GM10266 (cell line): ENCODE results near the gene SAE1.

ENCODE experiments used
- DNase-seq: peaks from one replicate; pipeline ENCODE4 v3.0.0; 2012; ENCODE audit errors: extremely low spot score
- TF ChIP-seq, protein P1 (sequence below): IDR thresholded peaks from 2 replicates; pipeline ENCODE4 v1.5.1; 2012; ENCODE audit warnings: mild to moderate bottlenecking, low read depth; ENCODE audit not compliant: control insufficient read depth, insufficient read depth; ENCODE audit errors: missing control alignments

SAE1 gene

DNA sequence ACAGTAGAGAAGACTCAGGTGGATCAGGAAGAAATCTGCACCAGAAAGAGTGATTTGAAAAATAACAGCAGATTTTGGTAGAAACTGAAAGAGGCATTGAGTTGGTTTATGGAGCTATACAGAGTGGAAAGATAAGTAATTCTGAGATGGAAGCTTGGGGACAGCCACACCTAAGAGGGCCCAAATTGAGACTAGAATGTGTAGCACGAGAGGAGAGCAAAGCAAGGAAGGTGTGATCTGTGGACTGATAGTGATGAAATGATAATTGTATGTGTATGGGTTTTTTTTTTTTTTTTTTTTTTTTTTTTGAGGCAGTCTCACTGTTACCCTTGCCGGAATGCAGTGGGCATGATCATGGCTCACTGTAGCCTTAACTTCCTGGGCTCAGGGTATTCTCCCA is 16.3 kb downstream of the SAE1 start:
- DNase-seq: no peak
- TF ChIP-seq, protein P1, sequence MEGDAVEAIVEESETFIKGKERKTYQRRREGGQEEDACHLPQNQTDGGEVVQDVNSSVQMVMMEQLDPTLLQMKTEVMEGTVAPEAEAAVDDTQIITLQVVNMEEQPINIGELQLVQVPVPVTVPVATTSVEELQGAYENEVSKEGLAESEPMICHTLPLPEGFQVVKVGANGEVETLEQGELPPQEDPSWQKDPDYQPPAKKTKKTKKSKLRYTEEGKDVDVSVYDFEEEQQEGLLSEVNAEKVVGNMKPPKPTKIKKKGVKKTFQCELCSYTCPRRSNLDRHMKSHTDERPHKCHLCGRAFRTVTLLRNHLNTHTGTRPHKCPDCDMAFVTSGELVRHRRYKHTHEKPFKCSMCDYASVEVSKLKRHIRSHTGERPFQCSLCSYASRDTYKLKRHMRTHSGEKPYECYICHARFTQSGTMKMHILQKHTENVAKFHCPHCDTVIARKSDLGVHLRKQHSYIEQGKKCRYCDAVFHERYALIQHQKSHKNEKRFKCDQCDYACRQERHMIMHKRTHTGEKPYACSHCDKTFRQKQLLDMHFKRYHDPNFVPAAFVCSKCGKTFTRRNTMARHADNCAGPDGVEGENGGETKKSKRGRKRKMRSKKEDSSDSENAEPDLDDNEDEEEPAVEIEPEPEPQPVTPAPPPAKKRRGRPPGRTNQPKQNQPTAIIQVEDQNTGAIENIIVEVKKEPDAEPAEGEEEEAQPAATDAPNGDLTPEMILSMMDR: no peak

DNA sequence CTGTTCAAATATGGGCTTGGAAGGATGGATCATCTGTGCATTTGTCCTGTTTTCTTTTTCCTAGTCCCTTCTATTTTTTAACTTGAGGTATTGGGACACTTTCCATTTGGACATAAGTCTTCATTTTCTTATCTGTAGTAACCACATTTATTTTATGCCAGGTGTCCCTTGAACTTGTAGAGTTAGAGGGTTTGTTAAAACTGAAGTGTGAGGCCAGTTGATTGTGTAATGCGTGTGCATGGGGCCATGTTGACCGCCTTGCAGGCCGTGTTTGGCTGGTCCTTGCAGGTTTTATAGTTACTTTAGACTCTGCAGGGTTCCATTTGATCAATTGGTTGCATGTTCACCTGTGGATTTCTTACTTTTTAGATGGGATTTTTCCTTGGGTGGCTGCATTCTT is 21.0 kb downstream of the SAE1 start:
- DNase-seq: no peak
- TF ChIP-seq, protein P1: no peak

DNA sequence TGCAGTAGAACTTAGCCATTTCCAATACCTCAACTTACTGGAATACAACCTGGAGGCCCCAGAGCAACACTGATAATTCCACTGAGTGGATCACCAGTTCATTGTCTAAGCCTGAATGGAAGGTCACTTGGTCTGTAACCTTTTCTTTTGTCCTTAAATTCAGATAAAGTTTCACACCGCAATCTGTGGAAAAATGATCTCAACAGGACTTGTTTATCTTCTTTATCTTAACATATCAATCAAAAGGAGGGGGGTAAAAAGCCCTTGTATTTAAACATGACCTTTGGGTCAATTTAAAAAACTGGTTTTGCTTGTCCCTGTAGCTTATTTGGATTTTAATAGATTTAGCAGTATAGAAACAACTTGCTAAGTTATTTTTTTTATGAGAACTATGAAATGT is 21.6 kb downstream of the SAE1 start:
- TF ChIP-seq, protein P1: no peak
- DNase-seq: no peak

DNA sequence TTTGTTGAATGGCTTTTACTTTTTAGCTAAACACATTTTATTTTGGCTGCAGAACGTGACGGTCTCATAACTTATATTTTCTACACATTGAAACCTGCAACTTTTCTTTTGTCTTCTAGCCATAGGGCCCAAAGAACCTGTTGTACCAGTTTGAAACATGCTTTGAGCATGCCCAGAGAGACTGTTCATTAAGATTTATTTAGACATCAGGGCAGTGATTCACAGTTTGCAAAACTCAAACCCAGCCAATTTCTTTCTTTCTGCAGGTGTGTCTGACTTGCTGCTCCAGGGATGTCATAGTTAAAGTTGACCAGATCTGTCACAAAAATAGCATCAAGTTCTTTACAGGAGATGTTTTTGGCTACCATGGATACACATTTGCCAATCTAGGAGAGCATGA is 22.0 kb downstream of the SAE1 start:
- TF ChIP-seq, protein P1: no peak
- DNase-seq: no peak

DNA sequence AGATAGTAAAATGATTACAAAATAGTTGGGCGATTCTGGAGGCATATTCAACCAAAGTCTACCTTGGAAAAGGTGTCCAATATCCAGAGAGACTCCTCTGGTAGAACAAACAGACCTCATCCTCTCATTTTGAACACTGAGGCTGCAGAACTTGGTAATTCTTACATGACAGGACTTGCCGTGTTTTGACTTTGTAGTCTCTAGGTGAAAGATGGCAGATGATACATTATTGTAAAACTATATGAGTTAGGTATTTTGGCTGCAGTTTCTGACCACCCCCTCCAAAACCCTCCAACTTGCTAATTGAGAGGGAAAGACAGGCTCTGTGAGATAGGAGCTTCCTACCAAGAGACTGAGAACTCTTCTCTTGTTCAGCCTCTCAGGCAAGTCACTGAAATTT is 22.6 kb downstream of the SAE1 start:
- DNase-seq: no peak
- TF ChIP-seq, protein P1: no peak

DNA sequence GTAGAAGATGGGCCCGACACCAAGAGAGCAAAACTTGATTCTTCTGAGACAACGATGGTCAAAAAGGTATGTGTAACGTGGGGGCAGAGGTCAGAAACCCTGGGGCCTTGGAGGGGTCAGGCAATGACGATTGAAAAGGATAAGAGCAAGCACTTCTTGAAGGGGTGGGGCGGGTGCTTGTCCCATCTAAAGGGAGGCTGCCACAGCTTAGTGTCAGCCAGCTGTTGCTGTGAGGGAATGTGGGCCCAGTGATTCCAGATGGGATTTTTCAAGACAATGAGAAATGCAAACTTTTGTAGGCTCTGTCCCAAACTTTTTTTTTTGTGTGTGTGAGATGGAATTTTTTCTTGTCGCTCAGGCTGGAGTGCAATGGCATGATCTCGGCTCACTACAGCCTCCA is 24.5 kb downstream of the SAE1 start:
- TF ChIP-seq, protein P1: no peak

DNA sequence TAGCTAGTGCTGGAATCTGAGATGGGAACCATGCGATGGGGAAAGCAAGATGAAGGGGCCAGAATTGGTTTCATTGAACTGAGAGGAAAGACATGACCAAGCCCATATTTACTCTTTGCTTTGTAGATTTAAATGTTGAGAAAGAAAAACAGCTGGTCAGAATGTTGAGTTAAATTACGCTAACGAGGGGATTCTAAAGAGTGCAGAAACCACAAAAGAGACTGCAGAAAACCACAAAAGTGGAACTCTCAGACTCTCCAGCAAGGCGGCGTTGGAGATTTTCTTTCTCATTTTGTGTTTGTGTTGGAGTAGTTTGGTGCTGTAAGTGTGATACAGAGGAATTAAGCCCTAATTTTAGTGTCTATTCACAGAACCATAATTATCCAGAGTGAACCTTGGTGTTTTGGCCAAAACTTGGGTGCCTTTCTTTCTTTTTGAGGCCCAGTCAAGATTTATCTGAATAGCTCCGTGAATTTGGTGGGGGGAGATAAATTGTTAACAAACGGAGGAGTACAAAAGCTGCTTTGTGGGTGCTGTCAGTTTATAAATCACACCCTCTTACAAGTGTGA is 26.3 kb downstream of the SAE1 start:
- TF ChIP-seq, protein P1: no peak
- no peak for DNase-seq

More for the DNA sequence above, 24.5 kb downstream of the SAE1 start:
- no peak for DNase-seq
